Caco-2 (cell line): Measurements from ENCODE around the gene TSPAN32. TPM values are rescaled to one million over a fixed set of nuclear protein-coding genes. Genes with fewer than 3 reads are reported as not detected.

Experiments
- BruUV-seq: library from RNA; stranded (reverse); fragments of 400-500 nt; replicated peaks from 2 replicates; lab custom pipeline; 2021; lab: Mats Ljungman, UMichigan
- CTCF ChIA-PET: fragments of 300-600 bp; sonication (Branson Sonifier 250); formaldehyde crosslinking; loops from one replicate; lab custom pipeline; 2022; ENCODE audit warnings: antibody characterized with exemption; lab: Charles Lee
- POLR2A ChIA-PET: fragments of 300-600 bp; sonication (Branson Sonifier 250); formaldehyde crosslinking; loops from one replicate; lab custom pipeline; 2022; ENCODE audit warnings: antibody characterized with exemption; lab: Charles Lee
- DNase-seq, 2 experiments: peaks; one replicate each; pipeline versions ENCODE4 v3.0.0 to v3.0.0-alpha.2; 2020 to 2022
- H3K27me3 ChIP-seq: replicated peaks from 2 replicates; pipeline ENCODE4 v1.6.0; 2011; ENCODE audit warnings: low read length; ENCODE audit not compliant: control insufficient read depth, insufficient read depth
- H3K36me3 ChIP-seq: 2 replicates; pipeline ENCODE4 v1.5.1; 2011; ENCODE audit warnings: low read length; ENCODE audit not compliant: control insufficient read depth, insufficient read depth
- H3K4me1 ChIP-seq: fragments of 250-450 bp; sonication (Bioruptor Pico); 2 replicates; pipeline ENCODE4 v1.5.1; 2020; ENCODE audit warnings: mild to moderate bottlenecking
- H3K4me3 ChIP-seq: 2 replicates; pipeline ENCODE4 v1.5.1; 2011; ENCODE audit warnings: low read depth, mild to moderate bottlenecking, control low read depth, low read length
- H3K9me3 ChIP-seq: fragments of 250-450 bp; sonication (Bioruptor Pico); 2 replicates; pipeline ENCODE4 v1.5.1; 2020; ENCODE audit warnings: mild to moderate bottlenecking, moderate library complexity
- H3K27ac Mint-ChIP-seq: one replicate; pipeline ENCODE4 v1.8.0; 2022; ENCODE audit warnings: mixed read lengths; ENCODE audit not compliant: unreplicated experiment
- H3K27me3 Mint-ChIP-seq: one replicate; pipeline ENCODE4 v1.8.0; 2022; ENCODE audit warnings: mixed read lengths; ENCODE audit not compliant: insufficient read depth, unreplicated experiment
- H3K36me3 Mint-ChIP-seq: one replicate; pipeline ENCODE4 v1.8.0; 2022; ENCODE audit warnings: mild to moderate bottlenecking, mixed read lengths; ENCODE audit not compliant: insufficient read depth, unreplicated experiment
- H3K4me1 Mint-ChIP-seq: one replicate; pipeline ENCODE4 v1.8.0; 2022; ENCODE audit warnings: low read depth, mixed read lengths; ENCODE audit not compliant: unreplicated experiment
- H3K4me3 Mint-ChIP-seq: one replicate; pipeline ENCODE4 v1.8.0; 2022; ENCODE audit warnings: mild to moderate bottlenecking, moderate library complexity, mixed read lengths; ENCODE audit not compliant: unreplicated experiment
- H3K9me3 Mint-ChIP-seq: one replicate; pipeline ENCODE4 v1.8.0; 2022; ENCODE audit warnings: mixed read lengths; ENCODE audit not compliant: unreplicated experiment
- intact Hi-C: fragments of 100-400 bp; cut with micrococcal nuclease; formaldehyde crosslinking; loops from one replicate; pipeline ENCODE4 v1.10.0; 2022; ENCODE audit not compliant: unreplicated experiment
- total RNA-seq: library from RNA; stranded (reverse); gene quantifications from 2 replicates; pipeline ENCODE4 v1.2.3, GENCODE V29; 2022
- TF ChIP-seq, protein P1 (sequence below), 2 experiments: fragments of 200-600 bp in 1 of 2; IDR thresholded peaks; 1 replicate in 1 of 2; 2 replicates in 1 of 2; pipeline versions ENCODE4 v1.5.1 to v1.8.0; 2011 to 2022; ENCODE audit warnings: antibody characterized with exemption in 1 of 2, control low read depth in 1 of 2, inconsistent platforms in 1 of 2, low read depth in 1 of 2, low read length in 1 of 2, mild to moderate bottlenecking in 1 of 2, moderate library complexity in 1 of 2; ENCODE audit not compliant: insufficient read depth in 1 of 2, severe bottlenecking in 1 of 2, unreplicated experiment in 1 of 2

The TSPAN32 gene
- total RNA-seq, 1 experiment from 2014 or later = 1.2 TPM

DNA sequence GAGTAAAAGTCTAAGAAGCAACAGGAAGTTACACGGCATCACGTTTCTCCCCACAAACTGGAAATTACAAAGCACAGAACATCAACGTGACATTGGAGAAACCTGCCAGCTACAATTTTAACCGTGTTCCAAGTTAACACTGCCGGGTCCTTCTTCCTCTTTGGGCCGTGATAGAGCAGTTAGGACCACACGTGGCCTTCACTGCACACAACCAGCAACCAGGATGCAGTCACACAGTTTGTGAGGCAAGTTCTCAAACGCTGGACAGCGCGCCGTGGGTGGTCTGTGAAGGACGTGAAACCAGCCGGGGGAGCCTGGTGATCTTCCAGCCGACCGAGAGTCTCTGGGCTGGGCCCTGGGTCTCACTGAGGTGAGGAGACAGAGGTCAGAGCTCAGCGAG, 14.7 kb upstream of the TSPAN32 start:
- peak in 1 of 2 experiments; percentile 15 for DNase-seq
- H3K36me3 Mint-ChIP-seq = no peaks in the 10 kb centered on the region
- no TSS peak for BruUV-seq
- Histone ChIP-seq H3K4me3 (no peak overlapping the region), H3K9me3 (peaks cover 14% of the 10 kb centered on the region), H3K4me1 (no peaks in the 10 kb centered on the region), H3K36me3 (no peaks in the 10 kb centered on the region), H3K27me3 (no peaks in the 10 kb centered on the region)
- no peak overlapping the region for H3K4me3 Mint-ChIP-seq
- H3K9me3 Mint-ChIP-seq = peaks cover 6% of the 10 kb centered on the region
- H3K27me3 Mint-ChIP-seq = no peaks in the 10 kb centered on the region
- TF ChIP-seq, protein P1, sequence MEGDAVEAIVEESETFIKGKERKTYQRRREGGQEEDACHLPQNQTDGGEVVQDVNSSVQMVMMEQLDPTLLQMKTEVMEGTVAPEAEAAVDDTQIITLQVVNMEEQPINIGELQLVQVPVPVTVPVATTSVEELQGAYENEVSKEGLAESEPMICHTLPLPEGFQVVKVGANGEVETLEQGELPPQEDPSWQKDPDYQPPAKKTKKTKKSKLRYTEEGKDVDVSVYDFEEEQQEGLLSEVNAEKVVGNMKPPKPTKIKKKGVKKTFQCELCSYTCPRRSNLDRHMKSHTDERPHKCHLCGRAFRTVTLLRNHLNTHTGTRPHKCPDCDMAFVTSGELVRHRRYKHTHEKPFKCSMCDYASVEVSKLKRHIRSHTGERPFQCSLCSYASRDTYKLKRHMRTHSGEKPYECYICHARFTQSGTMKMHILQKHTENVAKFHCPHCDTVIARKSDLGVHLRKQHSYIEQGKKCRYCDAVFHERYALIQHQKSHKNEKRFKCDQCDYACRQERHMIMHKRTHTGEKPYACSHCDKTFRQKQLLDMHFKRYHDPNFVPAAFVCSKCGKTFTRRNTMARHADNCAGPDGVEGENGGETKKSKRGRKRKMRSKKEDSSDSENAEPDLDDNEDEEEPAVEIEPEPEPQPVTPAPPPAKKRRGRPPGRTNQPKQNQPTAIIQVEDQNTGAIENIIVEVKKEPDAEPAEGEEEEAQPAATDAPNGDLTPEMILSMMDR (IDR thresholded peaks at IDR 0.05; ENCODE audit: insufficient read depth in 1 of 2, low read depth in 1 of 2, low read length in 1 of 2, severe bottlenecking in 1 of 2, unreplicated experiment in 1 of 2) = no peak
- intact Hi-C loops = no loop called here
- CTCF ChIA-PET = no interaction called here
- no peak overlapping the region for H3K27ac Mint-ChIP-seq
- peaks cover 7% of the 10 kb centered on the region for H3K4me1 Mint-ChIP-seq
- POLR2A ChIA-PET = no interaction called here

DNA sequence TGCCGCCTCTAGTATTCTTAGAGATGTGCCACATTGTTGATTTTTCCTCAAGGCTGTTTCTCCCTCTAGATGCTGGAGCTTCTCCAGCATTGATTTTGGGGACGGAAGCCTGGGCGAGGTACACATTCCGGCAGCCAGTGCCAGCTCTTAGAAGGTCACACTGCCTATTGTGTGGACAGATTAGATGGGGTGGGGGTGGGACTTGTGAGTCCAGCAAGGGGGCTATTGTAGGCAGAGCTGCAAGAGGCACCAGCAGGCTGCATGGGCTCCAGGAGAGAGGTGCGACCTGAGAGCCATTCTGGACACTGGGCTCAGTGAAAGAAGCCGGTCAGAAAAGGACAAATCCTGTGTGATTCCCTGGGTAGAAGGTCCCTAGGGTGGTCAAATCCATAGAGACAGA, 12.5 kb upstream of the TSPAN32 start:
- Histone ChIP-seq H3K4me3 (no peak overlapping the region), H3K27me3 (no peaks in the 10 kb centered on the region), H3K9me3 (no peaks in the 10 kb centered on the region), H3K4me1 (no peaks in the 10 kb centered on the region), H3K36me3 (no peaks in the 10 kb centered on the region)
- intact Hi-C loops = no loop called here
- H3K27ac Mint-ChIP-seq = no peak overlapping the region
- H3K9me3 Mint-ChIP-seq = no peaks in the 10 kb centered on the region
- BruUV-seq = no TSS peak
- DNase-seq = no peak
- H3K4me3 Mint-ChIP-seq = no peak overlapping the region
- peaks cover 7% of the 10 kb centered on the region for H3K4me1 Mint-ChIP-seq
- CTCF ChIA-PET = no interaction called here
- no peaks in the 10 kb centered on the region for H3K27me3 Mint-ChIP-seq
- POLR2A ChIA-PET = no interaction called here
- TF ChIP-seq, protein P1 (IDR thresholded peaks at IDR 0.05; ENCODE audit: insufficient read depth in 1 of 2, low read depth in 1 of 2, low read length in 1 of 2, severe bottlenecking in 1 of 2, unreplicated experiment in 1 of 2) = no peak
- no peaks in the 10 kb centered on the region for H3K36me3 Mint-ChIP-seq

DNA sequence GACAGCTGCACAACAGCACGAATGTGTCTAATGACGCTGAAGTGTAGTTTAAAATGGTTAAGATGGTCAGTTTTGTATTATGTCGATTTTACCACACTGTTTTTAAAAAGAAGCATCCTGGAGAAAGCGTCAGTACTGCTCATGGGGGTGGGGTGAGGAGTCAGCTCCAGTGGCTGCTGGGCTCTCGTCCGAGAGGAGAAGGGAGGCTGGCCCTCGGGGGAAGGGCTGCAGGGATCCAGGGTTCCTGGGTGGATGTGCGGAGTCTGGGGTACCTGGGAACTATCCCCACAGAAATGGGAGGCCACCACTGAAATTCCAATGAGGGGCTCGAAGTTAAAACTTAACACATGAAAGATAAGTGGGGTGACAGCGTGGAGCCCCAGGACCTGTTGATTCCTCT, 12.0 kb upstream of the TSPAN32 start:
- H3K4me1 Mint-ChIP-seq = peaks cover 7% of the 10 kb centered on the region
- BruUV-seq = no TSS peak
- H3K36me3 Mint-ChIP-seq = no peaks in the 10 kb centered on the region
- no peaks in the 10 kb centered on the region for H3K27me3 Mint-ChIP-seq
- intact Hi-C loops = no loop called here
- ChIA-PET CTCF (interaction anchor here (1.1 kb wide), 1 partner anchor 253 kb away, joined by 3 read pairs; no protein-coding TSS in a partner anchor), POLR2A (interaction anchor here (0.5 kb wide), 1 partner anchor 88 kb away, joined by 3 read pairs; no protein-coding TSS in a partner anchor)
- no peaks in the 10 kb centered on the region for H3K4me1 ChIP-seq
- H3K4me3 Mint-ChIP-seq = no peak overlapping the region
- no peak for DNase-seq
- H3K27me3 ChIP-seq = no peaks in the 10 kb centered on the region
- no peaks in the 10 kb centered on the region for H3K9me3 Mint-ChIP-seq
- H3K4me3 ChIP-seq = no peak overlapping the region
- no peaks in the 10 kb centered on the region for H3K36me3 ChIP-seq
- H3K27ac Mint-ChIP-seq = no peak overlapping the region
- TF ChIP-seq, protein P1 (IDR thresholded peaks at IDR 0.05; ENCODE audit: insufficient read depth in 1 of 2, low read depth in 1 of 2, low read length in 1 of 2, severe bottlenecking in 1 of 2, unreplicated experiment in 1 of 2) = no peak
- no peaks in the 10 kb centered on the region for H3K9me3 ChIP-seq
